Inflammatory macrophage (primary cell): ENCODE results near the gene RFC1.
"Not testable (repeated sequence)": the region's sequence is repeated elsewhere in the genome, so short reads cannot be mapped to it uniquely, and the experiment has no call there.

ENCODE experiments used
- DNase-seq, 2 donors: peaks; one replicate each; pipeline ENCODE4 v3.0.0-alpha.2; 2020 to 2022

Gene RFC1

DNA sequence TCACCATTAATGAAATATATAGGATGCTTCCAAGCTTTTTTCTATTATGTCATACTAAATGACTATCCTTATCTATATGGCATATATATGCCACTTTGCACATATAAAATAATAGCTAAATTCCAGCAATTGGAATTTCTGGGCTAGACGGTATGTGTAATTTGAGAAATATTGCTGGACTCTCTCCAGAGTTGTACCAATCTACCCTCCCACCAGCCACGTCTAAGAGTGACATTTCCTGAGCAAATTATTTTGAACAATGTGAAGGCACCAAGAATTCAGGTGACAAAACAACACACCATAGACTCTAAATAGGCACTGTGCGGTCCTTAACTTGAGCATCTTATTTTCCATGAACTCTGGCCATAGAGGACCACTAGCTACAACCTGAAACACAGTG, 62.3 kb downstream of the RFC1 start:
- DNase-seq, result no peak

DNA sequence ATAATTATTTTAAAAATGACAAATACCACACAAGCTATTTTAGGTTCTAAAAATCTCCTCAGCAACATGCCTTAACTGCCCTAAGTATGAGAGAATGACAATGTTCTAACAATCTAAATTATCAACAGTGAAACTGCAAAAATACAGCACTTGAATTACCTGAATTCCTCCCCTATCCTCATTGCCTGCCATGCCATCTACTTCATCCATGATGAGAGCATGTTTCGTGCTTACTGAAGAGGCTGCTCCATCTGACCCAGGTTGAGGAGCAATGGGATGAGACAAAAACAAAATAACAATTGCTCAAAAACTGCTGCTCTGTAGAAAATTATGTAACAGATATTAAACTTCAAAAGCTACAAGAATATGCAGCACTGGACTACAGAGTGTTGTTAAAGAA, 63.3 kb downstream of the RFC1 start:
- no peak for DNase-seq

DNA sequence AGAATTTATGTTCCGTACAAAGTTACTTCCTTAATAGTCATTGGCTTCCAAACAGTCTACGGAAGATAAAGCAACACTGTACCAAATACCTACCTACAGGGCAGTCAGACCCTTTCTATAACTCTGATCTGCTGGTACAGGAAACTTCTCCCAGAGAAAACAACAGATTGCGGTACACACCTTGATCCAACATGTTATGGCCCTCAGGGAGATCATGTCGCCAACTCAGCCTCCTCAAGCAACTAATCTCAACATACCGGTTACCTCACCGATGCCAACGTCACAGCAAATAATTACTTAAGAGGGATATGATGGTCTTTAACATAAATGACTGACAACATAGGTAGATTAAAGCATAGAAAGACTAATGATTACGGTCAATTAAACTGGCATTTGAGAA, 70.4 kb downstream of the RFC1 start:
- no peak for DNase-seq

DNA sequence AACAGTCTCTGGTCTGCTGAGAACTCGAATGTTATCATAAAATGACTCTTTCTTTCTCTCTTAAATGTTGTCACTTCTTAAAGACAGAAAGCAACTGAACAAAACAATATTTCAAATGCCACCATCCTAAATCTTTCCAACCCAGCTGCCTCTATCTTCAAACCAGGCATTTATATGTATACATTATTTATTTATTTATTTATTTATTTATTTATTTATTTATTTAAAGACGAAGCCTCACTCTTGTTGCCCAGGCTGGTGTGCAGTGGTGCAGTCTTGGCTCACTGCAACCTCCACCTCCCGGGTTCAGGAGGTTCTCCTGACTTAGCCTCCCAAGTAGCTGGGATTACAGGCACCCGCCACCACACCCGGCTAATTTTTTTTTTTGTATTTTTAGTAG, 73.7 kb downstream of the RFC1 start:
- DNase-seq, result not testable (repeated sequence)

DNA sequence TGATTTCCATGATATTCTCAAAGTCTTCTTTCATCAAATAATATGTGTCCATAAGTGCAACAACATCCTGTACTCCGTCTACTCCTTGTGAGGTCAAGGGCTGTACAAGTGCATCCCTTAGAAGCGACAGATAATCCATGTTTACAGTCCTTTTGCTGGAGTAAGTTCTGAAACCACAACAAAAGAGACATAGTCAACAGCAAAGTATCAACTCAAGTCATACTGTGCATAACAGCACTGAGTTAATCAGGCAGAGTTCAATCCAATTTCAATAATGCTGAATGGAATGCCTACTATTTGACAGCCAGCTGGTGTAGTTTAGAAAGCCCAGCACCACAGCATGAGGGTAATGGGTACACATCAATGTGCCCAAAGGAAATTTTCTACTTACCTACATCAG, 74.5 kb downstream of the RFC1 start:
- DNase-seq, result no peak

DNA sequence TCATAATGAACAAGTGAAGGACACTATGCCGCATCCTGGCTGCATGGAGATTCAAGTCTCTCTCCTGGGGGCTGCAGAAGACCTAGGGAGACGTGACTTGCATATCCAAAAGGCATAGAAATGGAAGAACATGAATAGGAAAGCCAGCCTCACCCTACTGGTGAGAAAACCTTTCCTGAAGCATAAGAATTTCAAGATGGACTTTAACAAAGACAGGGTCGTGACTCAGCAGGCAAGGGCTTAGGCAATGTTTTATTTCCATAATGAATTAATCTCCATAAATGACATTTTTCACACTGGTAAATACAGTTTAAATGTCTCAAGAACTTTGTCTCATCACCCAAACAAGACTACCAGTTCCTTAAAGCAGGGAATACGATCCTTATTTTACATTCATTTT, 78.9 kb downstream of the RFC1 start:
- no peak for DNase-seq

DNA sequence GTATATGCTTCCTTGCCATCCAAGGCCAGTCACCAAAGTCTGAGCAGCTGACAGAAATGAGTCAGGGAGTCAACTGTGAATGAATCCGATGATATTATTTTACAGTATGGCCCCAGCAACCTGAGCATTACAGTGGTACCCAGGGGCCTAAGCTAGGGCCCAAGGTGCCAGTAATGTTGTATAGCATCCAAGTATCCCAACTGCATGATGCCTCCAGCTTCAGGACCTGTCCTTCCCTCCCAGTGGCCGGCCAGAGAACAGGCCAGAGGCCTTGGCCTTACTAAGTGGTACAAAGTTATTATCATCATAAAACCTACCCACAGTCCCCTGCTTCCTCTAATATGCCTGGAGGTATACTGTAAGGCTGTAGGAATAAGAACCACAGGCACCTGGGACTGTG, 79.9 kb downstream of the RFC1 start:
- DNase-seq, result no peak

DNA sequence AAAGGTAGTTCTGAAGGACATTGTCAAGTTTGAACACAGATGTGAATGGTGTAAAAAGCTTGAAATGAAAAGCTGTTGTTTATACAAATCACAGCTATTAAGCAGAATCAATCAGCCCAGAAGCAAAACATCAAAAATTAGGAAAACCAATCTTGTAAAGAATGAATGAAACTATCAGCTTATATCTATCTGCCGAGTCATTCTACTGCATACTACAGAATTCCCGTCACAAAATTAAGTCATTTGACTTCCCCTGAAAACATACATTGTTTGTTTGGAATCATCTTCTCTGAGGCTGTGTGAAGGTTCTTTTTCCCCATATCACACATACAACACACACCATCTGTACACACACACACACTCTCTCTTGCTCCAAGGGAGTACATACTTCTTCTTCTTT, 80.3 kb downstream of the RFC1 start:
- no peak for DNase-seq

DNA sequence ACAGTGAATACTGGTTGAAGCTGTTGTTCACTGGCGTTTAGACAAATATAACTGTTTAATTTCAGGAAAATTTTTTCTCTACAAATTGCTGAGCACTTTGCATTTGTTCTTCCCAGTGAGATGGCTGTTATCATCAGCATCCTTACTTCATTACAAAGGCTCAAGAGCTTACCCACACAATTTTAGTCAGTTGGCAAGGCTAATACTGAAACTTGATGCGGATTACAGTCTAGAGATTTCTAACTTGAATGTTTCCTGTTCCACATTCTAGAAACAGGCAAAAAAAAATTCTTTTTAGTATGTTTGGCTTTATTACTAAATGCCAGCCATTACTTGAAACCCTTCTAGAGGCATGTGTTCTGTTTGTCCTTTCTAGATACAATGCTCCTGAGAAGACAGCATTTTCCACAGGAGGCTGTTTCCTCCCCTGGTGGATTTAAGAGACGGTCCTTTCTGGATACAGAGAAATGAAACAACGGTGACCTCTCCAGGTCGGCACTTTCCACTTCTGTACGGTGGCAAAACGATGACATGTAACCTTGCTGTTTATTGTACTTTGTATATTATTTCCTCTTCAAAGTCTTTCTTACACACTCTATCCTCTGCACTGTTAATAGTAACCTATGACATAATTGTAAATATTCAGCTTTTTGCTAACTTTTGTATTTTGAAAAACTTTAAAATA, 80.9 kb downstream of the RFC1 start:
- DNase-seq, result no peak

DNA sequence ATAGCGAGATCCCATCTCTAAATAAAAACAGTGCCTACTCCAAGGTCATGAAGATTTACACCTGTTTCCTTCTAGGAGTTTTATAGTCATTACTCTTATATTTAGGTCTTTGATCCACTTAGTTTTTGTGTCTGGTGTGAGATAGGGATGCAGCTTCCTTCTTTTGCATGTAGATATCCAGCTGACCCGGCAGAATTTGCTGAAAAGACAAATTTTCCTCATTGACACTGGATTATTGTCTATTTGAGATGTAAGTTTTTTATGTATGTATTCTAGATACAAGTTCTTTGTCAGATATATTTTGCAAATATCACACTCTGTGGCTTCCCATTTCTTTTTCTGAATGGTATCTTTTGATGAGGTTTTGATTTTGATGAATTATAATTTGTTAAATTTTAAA, 85.4 kb downstream of the RFC1 start:
- no peak for DNase-seq

DNA sequence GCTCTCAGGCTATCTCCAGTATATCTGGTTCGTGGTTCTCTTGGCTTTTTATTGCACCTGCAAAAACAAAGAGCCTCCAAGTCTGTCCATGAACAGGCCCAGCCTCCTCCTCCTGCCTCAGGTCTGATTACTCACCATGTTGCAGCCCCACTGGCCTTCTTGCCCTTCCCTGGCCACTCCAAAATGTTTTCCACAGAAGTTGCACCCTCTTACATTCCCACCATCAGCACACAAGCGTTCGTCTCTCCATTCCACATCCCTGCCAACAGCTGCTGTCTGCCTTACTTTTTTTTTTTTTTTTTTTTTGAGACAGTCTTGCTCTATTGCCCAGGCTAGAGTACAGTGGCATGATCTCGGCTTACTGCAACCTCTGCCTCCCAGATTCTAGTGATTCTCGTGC, 86.7 kb downstream of the RFC1 start:
- no peak for DNase-seq

DNA sequence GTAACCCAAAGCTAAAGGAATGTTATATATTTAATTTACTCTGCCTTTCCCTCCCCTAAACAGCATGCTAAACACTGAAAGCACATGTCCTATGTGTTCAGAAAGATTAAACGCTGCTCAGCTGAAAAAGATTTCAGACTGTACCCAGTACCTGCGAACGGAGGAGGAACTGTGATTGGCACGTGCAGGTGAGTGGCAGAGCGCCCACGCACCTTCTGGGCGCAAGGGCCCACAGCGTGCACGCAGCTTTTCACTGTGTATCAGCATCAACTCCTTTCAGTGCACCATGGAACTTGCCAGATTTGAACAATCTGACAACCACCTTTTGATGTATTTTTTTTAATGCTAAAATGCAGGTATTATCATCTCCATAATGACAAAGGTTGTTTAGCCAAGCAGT, 87.7 kb downstream of the RFC1 start:
- no peak for DNase-seq

DNA sequence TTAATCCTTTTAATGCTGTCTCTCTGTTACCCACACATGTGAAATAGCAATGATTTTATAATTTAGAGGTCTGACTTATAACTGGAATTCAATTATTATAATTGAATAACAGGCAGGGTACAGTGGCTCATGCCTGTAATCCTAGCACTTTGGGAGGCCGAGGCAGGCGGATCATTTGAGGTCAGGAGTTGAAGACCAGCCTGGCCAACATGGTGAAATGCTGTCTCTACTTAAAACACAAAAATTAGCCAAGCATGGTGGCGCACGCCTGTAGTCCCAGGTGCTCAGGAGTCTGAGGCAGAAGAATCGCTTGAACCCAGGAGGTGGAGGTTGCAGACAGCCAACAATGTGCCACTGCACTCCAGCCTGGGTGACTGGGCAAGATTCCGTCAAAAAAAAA, 88.5 kb downstream of the RFC1 start:
- not testable (repeated sequence) for DNase-seq

DNA sequence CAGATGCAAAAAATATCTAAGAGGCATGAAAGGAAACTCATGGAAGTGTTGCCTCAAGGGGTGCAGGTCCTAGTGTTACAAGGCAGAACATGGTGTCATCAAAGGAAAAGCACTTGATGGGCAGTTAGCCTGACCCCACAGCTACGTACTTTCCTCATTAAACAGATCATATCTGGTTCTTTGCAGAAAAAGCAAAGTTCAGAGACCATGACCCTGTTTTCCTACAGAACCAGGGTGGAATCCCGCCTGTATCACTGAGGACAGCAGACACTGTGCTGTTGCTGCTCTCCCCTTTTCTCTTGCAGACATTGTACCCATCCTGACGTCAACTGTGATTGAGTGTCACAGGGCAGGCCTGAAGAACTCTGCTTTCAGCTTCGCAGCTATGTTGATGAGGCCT, 91.7 kb downstream of the RFC1 start:
- DNase-seq, result no peak

DNA sequence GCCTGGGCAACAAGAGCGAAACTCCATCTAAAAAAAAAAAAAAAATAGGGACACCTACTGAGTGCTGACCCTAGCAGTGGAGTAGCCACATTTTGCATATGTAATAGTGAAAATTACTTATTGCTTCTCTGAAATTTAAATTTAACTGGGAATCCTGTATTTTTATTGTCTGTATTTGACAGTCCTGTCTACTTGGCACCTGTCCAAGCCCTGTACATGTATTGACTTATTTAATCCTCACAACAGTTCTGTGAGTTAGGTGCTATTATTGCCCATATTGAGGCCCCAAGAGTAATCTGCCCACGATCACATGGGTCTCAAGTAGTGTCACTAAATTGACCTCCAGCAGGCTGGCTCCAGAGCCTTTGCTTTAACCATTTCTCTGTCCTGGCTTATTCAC, 102.3 kb downstream of the RFC1 start:
- DNase-seq, result no peak

DNA sequence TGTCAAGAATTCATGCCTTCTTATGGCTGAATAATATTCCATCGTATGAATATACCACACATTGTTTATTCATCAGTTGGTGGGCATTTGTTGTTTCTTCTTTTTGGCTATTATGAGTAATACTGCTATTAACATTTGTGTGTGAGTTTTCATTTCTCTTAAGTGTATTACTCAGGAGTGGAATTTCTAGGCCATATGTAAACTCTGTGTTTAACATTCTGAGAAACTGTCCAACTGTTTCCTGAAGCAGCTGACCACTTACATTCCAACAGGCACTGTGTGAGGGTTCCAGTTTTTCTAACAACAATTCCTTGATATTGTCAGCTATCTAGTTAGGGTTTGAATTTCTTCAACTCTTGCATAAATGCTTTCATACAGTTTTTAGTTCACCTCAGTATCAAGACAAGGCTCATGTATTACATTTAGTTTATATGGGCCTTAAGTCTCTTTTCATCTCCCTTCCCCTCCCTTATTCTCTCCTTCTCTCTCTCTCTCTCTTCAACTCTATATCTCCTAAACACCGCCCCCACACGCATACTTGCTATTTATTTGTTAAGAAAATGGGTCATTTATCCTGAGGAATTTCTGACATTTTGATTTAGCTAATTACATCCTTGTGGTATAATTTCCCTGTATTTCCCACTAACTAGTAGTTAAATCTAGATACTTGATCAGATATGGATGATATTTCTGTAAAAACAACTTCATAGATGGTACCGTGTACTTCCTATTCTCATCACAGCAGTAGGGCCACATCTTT, 106.4 kb downstream of the RFC1 start:
- no peak for DNase-seq

DNA sequence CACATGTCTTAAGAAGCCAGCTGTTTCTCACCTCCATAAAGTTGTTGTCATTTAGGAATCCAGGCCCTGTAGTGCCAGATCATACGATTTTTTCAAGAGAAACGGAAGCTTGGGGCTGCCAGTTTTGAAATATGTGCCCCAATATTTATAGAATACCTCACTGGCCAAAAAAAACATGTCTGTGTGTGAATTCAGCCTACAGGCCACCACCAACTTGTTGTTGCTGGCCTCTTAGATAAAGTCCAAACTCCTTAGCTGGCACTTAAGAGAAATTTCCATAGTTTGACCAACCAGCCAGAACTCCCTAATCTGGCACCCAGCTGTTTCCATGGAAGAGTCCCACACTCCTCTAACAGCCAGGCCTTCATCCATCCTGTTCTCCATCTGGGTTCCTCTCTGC, 109.7 kb downstream of the RFC1 start:
- DNase-seq, result no peak

DNA sequence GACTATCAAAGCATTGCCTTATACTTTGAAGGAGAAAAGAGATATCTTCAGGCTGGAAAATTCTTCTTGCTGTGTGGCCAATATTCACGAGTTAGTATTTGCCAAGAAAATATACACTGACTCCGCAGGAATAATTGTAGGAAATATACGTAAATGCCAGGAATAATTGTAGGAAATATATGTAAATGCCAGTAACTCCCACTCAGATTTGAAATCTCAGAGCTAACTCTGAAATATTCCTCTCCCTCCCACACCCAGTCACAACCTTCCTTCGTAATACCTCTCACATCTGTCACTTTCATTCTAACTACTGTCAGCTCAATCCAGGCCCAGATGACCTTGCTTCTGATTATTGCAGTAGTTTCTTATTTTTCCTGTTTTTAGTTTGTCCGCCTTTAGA, 110.3 kb downstream of the RFC1 start:
- DNase-seq, result peak in 1 of 2 donors; percentile 12

DNA sequence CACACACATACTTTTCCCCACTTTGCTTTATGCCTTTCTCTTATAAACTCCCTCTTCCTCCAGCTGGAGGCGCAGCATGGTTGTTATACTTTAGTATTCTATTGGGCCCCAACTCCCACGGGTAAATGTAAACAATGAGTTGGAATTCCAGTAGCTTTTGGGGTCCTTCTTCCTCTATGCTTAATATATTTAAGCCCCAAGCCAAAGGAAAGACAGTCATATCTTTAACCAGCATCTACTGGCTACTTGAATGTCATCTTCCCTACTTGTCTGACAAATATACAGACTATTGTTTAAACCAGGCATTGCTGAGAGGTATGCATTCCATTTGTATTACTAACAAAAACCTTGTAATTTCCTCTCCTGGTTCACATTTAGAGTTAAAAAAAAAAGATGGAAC, 110.9 kb downstream of the RFC1 start:
- no peak for DNase-seq

DNA sequence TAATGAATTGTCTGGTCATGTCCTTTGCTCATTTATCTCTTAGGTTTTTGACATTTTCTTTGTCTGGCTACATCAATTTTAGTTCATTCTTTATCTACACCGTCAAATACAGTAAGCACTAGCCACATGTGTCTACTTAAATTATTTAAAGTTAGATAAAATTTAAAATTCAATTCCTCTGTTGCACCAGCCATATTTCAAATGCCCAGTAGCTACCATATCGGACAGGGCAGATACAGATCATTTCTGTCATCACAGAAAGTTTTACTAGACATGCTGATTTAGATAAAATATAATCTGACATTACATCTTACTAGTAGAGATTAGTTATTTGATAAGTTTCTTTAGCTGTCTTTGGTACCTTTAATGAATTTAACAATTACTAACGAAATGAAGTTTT, 122.7 kb downstream of the RFC1 start:
- DNase-seq, result no peak
